Mucosa of descending colon (tissue), 3 donors: ENCODE measurements around the gene MAP3K21. TPM values are rescaled to one million over a fixed set of nuclear protein-coding genes. Genes with fewer than 3 reads are reported as not detected.

Source experiments
- ATAC-seq: fragments of 200-7000 bp; cut with Tn5 transposase; one replicate; pipeline ENCODE4 v1.9.1; 2020; ENCODE audit warnings: mild to moderate bottlenecking, moderate library complexity
- DNase-seq, 3 donors: peaks; one replicate each; pipeline ENCODE4 v3.0.0-alpha.2; 2020
- H3K36me3 ChIP-seq: fragments of 200-600 bp; one replicate; pipeline ENCODE4 v1.8.0; 2021; ENCODE audit warnings: low read depth, mild to moderate bottlenecking
- H3K4me1 ChIP-seq: fragments of 200-600 bp; one replicate; pipeline ENCODE4 v1.8.0; 2021; ENCODE audit warnings: low read depth, mild to moderate bottlenecking
- H3K4me3 ChIP-seq: fragments of 200-600 bp; one replicate; pipeline ENCODE4 v1.8.0; 2021; ENCODE audit warnings: mild to moderate bottlenecking
- H3K9me3 ChIP-seq: fragments of 200-600 bp; one replicate; pipeline ENCODE4 v1.8.0; 2021; ENCODE audit warnings: mild to moderate bottlenecking
- CTCF ChIP-seq: fragments of 200-600 bp; IDR thresholded peaks from one replicate; pipeline ENCODE4 v1.8.0; 2022; ENCODE audit warnings: antibody characterized with exemption, mild to moderate bottlenecking
- intact Hi-C, 2 donors: fragments of 100-400 bp; cut with DNase I in 1 of 2; cut with micrococcal nuclease in 1 of 2; formaldehyde crosslinking; loops; one replicate each; pipeline versions ENCODE4 v1.11.0 to v1.11.1; 2022; cut with DNase I, micrococcal nuclease
- total RNA-seq, 3 donors: library from RNA; stranded (reverse); fragmentation: NEBNext Ultra II Directional in 2 of 3; extraction: Animal tissue kit (Norgen Biotek cat#: 25700) in 2 of 3; gene quantifications; one replicate each; pipeline versions ENCODE4 v1.2.1 to v1.2.4, GENCODE V29; 2021 to 2023
- donor health status: DM: no; HTN: no; CAD: no; lungs with moderate emphysema.
- donor health status: DM: no; HTN: no; CAD: no.
- donor health status: DM: no; HTN: yes; CAD: no.

MAP3K21 gene
- total RNA-seq, 3 donors from 2014 or later: 8.3 to 21.1 (median 12.6) TPM

- no peaks in the 10 kb centered on the region for H3K36me3 ChIP-seq
- no peaks in the 10 kb centered on the region for H3K4me1 ChIP-seq
- intact Hi-C loops: no loop called here
- no peaks in the 10 kb centered on the region for H3K9me3 ChIP-seq
- TF ChIP-seq CTCF: no peak
- H3K4me3 ChIP-seq: no peak overlapping the region
- no peak for DNase-seq
- no peak for ATAC-seq
Observed at GRCh38 chr1:233373226-233373625, 45.7 kb downstream of the MAP3K21 start.

GRCh38 chr1:233375653-233376052, 48.1 kb downstream of the MAP3K21 start:
- intact Hi-C loops: no loop called here
- H3K9me3 ChIP-seq: no peaks in the 10 kb centered on the region
- no peak for DNase-seq
- ATAC-seq: no peak
- H3K36me3 ChIP-seq: no peaks in the 10 kb centered on the region
- H3K4me1 ChIP-seq: no peaks in the 10 kb centered on the region
- TF ChIP-seq CTCF: no peak
- H3K4me3 ChIP-seq: no peak overlapping the region

GRCh38 chr1:233376382-233377110, 49.0 kb downstream of the MAP3K21 start:
- no peaks in the 10 kb centered on the region for H3K9me3 ChIP-seq
- no peak overlapping the region for H3K4me3 ChIP-seq
- no peak for DNase-seq
- H3K4me1 ChIP-seq: no peaks in the 10 kb centered on the region
- ATAC-seq: no peak
- no peaks in the 10 kb centered on the region for H3K36me3 ChIP-seq
- no peak for TF ChIP-seq CTCF
- intact Hi-C loops: no loop called here

- Histone ChIP-seq H3K4me3 (no peak overlapping the region), H3K4me1 (no peaks in the 10 kb centered on the region), H3K9me3 (no peaks in the 10 kb centered on the region), H3K36me3 (no peaks in the 10 kb centered on the region)
- intact Hi-C loops: no loop called here
- no peak for TF ChIP-seq CTCF
- no peak for DNase-seq
- no peak for ATAC-seq
Observed at GRCh38 chr1:233379869-233380438, 52.4 kb downstream of the MAP3K21 start.

- Histone ChIP-seq H3K4me3 (no peak overlapping the region), H3K4me1 (no peaks in the 10 kb centered on the region), H3K36me3 (no peaks in the 10 kb centered on the region), H3K9me3 (no peaks in the 10 kb centered on the region)
- intact Hi-C loops: no loop called here
- DNase-seq (no peak), ATAC-seq (no peak)
- no peak for TF ChIP-seq CTCF
Observed at GRCh38 chr1:233381806-233382205, 54.3 kb downstream of the MAP3K21 start.
